A673 (cell line): ENCODE data around the gene TMEM132C.

Source experiments
- EZH2 ChIP-seq: fragments of 200-600 bp; sonication (generic); IDR thresholded peaks from 2 replicates; pipeline ENCODE4 v1.6.1; 2017; ENCODE audit warnings: borderline replicate concordance, low read depth, mild to moderate bottlenecking, mixed read lengths, antibody characterized with exemption, low read length; ENCODE audit not compliant: poor library complexity, severe bottlenecking
- TF ChIP-seq, protein P1 (sequence below): fragments of 300-800, 200-600 bp; sonication (generic); conservative IDR thresholded peaks from 2 replicates; pipeline ENCODE4 v1.5.1; 2017; ENCODE audit warnings: low read depth, mild to moderate bottlenecking, antibody characterized with exemption, low read length, moderate library complexity, mixed read lengths

DNA sequence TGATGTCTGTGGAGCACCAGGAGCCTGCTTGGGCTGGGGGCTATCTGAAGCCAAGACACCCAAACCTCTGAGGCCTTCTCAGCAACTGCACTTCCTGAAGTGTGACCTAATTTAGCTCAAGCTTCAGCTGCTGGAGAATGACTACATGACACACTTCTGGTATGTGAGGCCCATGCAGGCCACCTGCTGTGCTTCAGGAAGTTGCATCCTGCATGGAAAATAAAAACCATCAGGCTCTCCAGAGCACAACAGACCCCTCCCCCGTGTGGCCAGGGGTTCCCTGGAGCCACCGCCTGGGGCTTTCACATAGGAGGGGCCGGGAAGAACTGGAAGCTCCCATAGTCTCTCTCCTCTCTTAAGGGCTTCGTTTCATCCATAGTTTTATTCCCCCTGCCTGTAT, 339.1 kb downstream of the TMEM132C start:
- no peak for TF ChIP-seq EZH2
- TF ChIP-seq, protein P1, sequence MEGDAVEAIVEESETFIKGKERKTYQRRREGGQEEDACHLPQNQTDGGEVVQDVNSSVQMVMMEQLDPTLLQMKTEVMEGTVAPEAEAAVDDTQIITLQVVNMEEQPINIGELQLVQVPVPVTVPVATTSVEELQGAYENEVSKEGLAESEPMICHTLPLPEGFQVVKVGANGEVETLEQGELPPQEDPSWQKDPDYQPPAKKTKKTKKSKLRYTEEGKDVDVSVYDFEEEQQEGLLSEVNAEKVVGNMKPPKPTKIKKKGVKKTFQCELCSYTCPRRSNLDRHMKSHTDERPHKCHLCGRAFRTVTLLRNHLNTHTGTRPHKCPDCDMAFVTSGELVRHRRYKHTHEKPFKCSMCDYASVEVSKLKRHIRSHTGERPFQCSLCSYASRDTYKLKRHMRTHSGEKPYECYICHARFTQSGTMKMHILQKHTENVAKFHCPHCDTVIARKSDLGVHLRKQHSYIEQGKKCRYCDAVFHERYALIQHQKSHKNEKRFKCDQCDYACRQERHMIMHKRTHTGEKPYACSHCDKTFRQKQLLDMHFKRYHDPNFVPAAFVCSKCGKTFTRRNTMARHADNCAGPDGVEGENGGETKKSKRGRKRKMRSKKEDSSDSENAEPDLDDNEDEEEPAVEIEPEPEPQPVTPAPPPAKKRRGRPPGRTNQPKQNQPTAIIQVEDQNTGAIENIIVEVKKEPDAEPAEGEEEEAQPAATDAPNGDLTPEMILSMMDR, result no peak
